Measurements from ENCODE around the gene INS.

DNA sequence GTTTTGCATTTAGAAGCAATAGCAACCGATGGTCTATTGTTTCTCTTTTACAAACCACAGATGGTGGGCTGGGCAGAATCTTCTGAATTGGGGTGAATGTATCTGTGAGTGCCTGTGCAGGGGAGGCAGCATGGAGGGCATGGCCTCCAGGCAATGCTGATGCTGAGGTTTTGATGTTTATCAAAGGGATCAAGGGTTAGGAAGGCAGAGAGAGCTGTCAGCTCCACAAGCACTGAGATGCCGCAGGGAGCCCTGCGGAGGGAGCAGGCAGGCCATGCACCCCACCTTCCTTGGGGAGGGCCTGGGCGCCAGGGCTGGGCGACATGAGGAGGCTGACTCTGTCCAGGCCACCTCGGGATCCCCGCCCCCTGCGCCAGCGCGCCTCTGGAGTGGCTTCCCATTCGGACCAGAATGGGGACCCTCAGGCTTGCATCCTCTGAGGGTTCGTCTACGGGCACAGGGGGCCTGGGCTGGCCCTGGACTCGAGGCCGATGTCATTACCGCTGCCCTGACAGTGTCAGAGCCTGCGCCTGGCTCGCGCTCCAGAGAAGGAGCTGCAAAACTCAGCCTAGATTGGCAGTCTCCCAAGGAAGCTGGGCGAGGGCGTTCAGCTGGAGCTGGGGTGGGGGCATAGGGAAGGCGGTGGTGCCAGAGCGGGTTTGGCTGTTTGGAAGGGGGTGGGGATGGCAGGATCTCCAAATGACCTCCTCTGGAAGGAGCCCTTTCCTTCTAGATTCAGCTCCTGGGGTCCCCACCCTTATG lies 24.5 kb upstream of the INS start:
- no peak for TF ChIP-seq EP300 (IDR thresholded peaks at IDR 0.05)
- TF ChIP-seq, protein P1, sequence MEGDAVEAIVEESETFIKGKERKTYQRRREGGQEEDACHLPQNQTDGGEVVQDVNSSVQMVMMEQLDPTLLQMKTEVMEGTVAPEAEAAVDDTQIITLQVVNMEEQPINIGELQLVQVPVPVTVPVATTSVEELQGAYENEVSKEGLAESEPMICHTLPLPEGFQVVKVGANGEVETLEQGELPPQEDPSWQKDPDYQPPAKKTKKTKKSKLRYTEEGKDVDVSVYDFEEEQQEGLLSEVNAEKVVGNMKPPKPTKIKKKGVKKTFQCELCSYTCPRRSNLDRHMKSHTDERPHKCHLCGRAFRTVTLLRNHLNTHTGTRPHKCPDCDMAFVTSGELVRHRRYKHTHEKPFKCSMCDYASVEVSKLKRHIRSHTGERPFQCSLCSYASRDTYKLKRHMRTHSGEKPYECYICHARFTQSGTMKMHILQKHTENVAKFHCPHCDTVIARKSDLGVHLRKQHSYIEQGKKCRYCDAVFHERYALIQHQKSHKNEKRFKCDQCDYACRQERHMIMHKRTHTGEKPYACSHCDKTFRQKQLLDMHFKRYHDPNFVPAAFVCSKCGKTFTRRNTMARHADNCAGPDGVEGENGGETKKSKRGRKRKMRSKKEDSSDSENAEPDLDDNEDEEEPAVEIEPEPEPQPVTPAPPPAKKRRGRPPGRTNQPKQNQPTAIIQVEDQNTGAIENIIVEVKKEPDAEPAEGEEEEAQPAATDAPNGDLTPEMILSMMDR (IDR thresholded peaks at IDR 0.05): no peak
